Left renal cortex interstitium (tissue), 4 donors: ENCODE measurements around the gene CFTR. TPM values are rescaled to one million over a fixed set of nuclear protein-coding genes. Genes with fewer than 3 reads are reported as not detected.
"Not testable (repeated sequence)": the region's sequence is repeated elsewhere in the genome, so short reads cannot be mapped to it uniquely, and the experiment has no call there.

Experiments
- DNase-seq, 4 donors: peaks; one replicate each; pipeline ENCODE4 v3.0.0-alpha.2; 2013; ENCODE audit warnings: low read depth in 4 of 4, low spot score in 2 of 4, missing footprints in 1 of 4
- polyA plus RNA-seq, 4 donors: library from polyadenylated mRNA; unstranded; fragments of 120-200 nt; gene quantifications; one replicate each; pipeline ENCODE4 v1.2.1, GENCODE V29; 2013; ENCODE audit not compliant: insufficient read length in 4 of 4

Gene CFTR
- polyA plus RNA-seq: 10 to 100 TPM in 1 of 4 donors, 1 to 10 TPM in 3; 2.1 to 11.1 (median 4.5) TPM

DNA sequence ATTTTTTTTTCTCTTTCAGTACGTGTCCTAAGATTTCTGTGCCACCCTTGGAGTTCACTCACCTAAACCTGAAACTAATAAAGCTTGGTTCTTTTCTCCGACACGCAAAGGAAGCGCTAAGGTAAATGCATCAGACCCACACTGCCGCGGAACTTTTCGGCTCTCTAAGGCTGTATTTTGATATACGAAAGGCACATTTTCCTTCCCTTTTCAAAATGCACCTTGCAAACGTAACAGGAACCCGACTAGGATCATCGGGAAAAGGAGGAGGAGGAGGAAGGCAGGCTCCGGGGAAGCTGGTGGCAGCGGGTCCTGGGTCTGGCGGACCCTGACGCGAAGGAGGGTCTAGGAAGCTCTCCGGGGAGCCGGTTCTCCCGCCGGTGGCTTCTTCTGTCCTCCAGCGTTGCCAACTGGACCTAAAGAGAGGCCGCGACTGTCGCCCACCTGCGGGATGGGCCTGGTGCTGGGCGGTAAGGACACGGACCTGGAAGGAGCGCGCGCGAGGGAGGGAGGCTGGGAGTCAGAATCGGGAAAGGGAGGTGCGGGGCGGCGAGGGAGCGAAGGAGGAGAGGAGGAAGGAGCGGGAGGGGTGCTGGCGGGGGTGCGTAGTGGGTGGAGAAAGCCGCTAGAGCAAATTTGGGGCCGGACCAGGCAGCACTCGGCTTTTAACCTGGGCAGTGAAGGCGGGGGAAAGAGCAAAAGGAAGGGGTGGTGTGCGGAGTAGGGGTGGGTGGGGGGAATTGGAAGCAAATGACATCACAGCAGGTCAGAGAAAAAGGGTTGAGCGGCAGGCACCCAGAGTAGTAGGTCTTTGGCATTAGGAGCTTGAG is at the start of gene CFTR:
TSS of gene CFTR (plus strand) at position 801 of the 830 bp plus-strand sequence. CDS start 70 bp downstream, outside the sequence.
- no peak for DNase-seq

DNA sequence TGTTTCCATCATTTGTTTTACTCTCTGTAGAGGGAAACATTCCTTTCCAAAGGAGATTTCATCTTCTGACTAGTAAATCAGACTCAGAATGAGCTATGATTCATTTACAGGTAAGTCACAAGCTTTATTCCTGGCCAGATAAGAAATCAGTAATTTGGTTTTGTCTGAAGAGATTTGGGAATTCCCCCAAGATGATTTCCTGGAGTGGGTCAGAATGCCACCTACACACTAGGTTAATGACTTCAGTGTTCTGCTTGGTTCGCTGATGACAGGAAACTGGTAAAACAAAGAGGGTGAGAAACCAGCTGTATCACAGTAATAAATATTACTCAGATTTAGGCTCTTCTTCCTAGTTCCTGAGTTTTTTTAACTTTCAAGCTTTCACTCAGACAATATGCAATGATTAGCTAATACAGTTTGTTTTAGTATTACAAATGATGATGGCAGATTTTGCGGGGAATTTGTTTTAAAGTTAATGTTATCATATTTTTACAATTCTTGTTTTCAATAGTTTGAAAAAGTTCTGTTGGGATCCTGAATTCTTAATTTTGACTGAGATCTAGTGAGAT is 44.3 kb upstream of the CFTR start:
- DNase-seq: no peak

DNA sequence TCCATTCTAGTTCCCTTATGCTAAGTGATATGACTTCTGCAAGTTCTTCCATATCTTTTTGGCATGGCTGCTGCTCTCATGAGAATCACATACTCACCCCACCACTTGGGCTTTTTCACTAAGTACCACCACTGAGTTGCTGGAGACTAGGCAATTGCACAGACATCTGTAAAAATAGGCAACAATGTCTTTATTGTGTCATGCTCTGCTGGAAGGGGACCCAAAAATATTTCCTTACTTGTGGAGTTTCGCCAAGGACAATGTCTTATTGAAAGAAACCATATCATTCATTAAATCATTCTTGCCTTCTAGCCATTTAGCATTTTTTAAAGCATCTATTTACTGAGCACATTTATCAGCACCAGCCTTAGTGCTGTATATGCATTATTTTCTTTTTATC is 35.2 kb upstream of the CFTR start:
- DNase-seq: no peak

DNA sequence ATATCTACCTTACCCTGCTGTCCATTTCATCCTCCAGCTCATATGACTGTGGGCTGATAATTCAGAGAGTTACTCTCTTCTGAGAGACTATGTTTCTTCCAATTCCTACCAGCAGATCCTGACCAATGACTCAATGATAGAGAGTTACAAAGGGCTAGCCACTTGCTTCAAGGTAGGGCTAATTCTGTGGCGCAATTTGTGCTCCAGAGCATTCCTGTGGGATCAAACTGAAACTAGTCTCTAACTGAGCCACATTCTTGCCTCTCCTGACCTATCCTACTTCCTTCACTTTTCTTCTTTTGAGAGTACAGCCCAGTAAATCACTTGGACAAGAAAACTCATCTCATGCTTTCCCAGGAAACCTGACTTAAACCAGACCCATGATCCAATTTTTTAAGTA is 34.6 kb upstream of the CFTR start:
- no peak for DNase-seq

DNA sequence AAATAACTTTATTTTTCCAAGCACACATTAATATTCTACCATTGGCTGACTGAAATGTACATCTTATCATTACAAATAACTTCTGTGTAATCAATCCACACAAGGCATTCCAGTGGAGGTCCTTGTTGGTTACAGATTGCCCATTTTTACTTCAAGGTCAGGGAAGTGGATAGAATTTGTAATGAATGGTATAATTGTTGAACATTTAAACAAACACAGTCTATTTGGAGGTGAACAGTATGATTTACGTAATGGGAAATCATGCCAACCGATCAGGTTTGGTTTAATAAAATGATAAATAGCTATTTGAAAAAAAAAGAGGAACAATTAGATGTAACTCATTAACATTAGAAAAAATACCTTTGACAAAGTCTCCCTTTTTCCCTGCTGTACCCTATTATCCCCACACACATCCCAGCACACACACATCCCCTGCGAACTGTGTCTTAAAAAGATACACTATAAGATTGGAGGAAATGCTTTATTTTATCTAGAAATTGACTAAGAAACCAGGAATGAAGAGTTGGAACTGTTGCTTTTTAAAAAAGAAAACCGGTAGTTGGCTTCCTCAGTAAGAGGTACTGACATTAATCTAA is 33.5 kb upstream of the CFTR start:
- no peak for DNase-seq

DNA sequence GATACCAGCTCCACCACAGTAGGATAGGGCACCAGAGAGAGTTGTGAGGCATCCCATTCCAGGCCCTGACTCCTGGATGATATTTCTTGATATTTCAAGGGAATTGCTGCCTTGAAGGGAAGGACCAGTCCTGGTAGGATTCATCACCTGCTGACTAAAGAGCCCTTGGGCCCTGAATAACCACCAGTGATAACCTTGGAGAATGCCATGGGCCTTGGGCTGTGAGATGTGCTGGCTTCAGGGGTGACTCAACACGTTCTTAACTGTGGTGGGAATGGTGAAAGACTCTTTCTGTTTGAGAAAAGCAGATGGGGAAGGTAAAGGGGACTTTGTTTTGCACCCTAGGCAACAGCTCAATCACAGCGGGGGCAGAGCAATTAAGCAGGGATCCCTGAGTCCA is 31.2 kb upstream of the CFTR start:
- no peak for DNase-seq

DNA sequence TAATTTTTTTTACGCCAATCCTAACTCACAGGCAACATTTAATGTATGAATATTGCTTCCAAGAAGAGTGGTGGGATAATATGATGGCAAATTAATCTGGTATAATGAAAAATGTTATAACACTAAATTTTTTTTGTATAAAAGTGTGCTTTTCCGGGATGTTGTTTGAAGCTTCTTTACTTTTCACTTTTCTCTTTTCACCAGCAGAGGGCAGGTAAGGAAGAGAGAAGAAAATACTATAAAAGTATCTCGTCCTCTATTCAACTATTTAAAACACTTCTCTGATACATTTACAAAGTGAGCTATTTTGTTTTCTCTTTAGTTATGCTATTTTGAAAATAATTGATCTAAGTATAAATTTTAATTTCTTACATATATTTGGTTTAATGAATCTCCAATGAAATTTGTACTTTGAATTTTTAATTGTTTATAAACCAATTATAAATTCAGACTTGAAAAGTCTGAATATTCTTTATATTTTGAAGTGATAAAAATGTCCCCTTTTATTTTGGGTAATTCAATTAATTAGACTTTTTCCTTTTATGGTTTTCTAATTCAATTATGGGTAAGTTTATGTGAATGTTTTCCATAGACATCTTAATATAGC is 20.7 kb upstream of the CFTR start:
- DNase-seq: no peak

DNA sequence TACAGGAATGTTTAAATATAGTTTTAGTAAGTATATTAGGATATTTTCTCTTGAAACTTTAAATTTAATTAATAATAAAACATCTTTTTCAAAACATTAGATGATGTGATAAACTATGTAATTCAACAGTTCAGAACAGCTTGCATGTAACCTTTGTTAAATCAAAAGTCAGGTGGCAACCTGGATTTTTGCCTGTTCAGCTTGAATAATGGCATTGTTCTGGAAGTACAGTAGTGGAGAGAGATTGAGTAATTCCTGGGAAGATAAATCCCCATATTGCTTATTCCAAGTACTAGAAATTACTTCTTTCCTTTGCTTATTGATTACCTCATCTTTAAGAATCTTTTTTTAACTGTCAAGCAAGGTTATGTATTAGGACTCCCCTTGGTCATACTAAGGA is 20.1 kb upstream of the CFTR start:
- no peak for DNase-seq

DNA sequence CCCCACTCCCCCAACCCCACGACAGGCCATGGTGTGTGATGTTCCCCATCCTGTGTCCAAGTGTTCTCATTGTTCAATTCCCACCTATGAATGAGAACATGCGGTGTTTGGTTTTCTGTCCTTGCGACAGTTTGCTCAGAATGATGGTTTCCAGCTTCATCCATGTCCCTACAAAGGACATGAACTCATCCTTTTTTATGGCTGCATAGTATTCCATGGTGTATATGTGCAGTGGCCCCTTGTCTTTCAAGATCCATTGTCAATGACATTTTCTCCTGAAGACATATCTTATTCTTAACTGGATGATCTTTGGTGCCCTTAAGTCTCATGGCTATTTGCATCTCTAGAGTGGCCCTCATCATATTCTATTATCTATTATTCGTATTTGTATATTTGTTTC is 19.0 kb upstream of the CFTR start:
- DNase-seq: not testable (repeated sequence)

DNA sequence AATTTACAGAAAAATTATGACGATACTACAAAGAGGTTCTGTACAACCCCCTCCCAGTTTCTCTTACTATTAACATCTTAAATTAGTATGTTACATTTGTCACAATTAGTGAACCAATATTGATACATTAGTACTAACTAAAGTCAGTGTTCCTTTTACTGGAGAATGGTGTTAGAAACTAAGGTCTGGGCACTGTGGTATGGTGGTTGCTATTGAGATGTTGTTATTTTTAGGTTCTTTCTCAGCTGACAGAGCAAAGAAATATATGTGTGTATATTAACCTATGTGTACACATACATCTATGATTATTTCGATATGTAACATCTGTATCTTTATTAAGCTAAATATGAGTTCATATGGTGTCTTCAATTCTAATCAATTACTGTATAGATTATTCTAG is 11.7 kb upstream of the CFTR start:
- no peak for DNase-seq

DNA sequence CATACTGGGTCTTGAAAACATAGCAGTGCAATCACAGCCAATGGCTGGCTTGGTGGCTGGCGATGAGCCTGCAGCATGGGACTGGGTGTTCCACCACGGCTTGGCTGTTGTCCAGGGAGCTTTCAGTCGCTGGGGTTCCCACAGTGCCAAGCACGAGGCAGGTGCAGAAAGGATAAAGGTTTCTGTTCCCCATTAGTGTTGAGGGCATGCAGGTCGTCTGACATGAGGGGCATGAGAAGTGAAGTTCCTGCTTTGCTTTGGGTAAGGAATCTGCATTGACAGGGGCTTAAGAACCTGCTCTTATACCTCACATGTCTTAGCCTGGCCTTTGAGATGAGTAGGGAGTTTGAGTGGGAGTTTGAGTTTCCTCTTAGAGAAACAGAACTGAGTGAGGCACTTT is 9.0 kb upstream of the CFTR start:
- DNase-seq: no peak

DNA sequence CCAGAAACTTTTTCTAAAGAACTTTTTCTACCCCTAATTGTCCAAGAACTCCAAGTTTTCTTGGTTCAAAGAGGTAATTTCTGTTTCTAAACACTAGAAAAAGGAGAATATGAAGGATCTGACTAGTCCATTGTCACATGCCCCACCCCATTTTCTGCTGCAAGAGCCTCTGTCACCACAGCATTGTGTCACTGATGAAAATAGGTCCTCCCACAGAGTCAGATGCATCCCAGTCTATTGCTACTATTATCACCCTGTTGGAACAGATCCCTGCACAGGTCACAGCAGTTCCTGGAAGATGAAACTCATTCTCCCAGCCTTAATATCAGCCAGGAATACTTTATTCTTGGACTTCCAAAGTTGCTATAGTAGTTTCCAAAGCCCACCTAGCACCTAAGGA is 7.5 kb upstream of the CFTR start:
- DNase-seq: no peak

DNA sequence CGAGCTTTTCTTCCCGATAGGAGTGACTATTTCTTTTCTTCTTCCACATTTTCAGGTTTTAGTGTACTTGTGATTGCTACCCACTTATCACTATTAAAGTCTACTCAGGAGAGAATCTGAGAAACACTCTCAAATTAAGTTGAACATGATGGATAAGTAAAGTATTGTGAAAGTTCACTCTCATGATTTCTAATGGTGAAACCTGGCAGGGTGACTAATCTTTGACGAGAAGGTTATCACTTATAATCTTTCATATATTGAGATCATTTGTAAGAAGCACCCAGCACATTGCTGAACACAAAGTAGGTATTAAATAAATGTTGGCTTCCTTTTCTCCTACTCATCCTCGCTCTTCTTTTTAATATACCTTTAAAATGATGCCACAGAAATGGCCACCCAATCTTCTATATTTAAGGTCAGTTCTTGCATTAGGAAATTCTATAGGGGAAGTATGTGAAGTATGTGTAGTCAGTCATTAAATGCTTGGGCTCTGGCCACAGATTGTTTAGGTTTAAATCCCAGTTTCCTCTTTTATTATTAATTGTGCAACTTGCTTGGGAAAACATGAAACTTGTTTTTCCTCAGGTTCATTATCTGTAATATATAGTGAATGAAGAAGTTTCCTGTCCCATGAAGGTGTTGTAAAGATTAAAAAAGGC is 3.1 kb upstream of the CFTR start:
- DNase-seq: no peak

DNA sequence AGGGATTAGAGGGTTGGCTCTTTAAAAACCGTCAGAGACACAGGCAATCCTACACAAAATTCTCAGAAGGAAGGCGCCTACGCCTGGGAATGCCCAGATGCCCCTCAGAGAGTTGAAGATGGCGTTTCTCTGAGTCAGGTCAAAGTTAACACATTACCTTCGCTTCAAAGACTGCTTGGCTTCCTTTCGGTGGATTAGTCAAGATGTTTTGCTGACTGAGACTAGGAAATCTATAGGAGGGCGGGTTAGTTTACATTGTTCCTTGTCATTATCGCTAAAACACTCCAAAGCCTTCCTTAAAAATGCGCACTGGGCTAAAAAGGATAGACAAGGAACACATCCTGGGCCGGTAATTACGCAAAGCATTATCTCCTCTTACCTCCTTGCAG is 995 bp upstream of the CFTR start:
- no peak for DNase-seq

DNA sequence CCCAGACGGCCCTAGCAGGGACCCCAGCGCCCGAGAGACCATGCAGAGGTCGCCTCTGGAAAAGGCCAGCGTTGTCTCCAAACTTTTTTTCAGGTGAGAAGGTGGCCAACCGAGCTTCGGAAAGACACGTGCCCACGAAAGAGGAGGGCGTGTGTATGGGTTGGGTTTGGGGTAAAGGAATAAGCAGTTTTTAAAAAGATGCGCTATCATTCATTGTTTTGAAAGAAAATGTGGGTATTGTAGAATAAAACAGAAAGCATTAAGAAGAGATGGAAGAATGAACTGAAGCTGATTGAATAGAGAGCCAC is 184 bp downstream of the CFTR start:
- DNase-seq: no peak

DNA sequence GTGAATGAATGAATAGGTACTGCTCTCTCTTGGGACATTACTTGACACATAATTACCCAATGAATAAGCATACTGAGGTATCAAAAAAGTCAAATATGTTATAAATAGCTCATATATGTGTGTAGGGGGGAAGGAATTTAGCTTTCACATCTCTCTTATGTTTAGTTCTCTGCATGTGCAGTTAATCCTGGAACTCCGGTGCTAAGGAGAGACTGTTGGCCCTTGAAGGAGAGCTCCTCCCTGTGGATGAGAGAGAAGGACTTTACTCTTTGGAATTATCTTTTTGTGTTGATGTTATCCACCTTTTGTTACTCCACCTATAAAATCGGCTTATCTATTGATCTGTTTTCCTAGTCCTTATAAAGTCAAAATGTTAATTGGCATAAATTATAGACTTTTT is 1.2 kb downstream of the CFTR start:
- DNase-seq: no peak

DNA sequence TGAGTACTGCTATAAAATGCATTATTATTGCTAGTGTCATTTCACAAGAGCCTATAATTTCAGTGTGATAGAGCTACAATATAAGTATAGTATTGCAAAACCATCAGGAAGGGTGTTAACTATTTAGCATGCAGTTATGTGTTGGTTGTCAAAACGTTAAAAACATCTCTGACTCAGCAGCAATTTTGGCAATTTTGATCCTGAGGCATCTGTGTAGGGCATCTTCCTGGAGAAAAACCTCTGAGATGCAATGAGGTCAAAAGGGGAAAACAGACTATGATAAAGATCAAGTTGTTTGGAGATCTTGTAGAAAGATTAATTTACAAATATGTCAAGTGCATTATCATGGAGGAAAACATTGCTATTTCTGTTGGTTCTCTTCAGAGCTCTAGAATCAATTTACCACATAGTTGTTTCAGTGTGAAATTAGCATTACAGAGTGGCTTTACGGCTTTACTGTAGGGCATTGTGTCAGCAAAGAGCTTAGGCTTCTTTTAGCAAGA is 5.3 kb downstream of the CFTR start:
- DNase-seq: no peak

DNA sequence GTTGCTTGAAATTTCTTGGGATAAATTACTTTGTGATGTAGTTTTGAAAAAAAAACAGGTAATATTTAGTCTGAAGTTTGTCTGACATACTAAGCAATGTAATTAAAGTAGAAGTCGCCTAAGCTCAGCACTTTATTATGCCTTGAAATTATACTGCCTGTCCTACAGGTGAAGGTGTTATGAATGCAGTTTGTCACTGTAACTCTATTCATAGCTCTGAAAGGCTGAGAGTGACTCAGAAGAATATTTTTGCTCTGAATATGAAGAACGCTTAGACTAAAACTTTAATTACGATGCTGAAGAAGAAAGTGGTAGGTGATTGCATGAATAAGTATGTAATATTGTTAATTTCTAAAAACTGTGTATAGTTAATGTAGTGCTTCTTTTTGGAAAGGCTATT is 9.2 kb downstream of the CFTR start:
- DNase-seq: no peak

DNA sequence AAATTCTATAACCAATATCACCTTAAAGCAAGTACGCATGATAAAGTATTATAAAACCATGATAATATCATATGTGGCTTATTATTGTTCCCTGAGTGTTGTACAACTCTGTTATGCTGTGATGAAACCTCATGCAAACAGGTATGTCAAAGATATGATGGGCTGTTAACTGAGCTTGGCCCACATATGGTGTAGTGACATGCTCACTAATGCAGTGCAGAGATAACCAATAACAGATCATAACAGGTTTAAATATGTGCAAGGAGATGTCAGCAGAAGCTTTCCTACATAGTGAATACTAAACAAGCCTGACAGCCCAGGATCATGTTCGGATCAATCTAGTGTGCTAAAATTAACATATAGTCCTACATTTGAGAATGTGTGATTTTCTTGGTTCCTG is 9.6 kb downstream of the CFTR start:
- no peak for DNase-seq

DNA sequence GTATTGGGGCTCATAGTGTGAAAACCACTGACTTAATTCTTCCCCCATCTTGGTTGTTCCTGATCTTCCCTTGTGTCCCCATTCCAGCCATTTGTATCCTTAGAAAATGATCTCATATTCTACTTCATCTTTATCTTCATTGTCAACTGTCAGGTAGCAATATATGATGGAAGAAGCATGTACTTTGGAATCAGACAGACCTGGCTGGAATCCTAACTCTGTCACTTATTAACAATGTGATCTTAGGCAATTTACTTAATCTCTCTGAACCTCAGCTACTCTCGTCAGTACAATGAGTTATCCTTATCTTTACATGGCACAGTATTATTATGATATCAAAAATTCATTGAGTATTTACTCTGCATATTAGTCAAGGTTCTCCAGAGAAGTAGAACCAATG is 10.1 kb downstream of the CFTR start:
- no peak for DNase-seq

DNA sequence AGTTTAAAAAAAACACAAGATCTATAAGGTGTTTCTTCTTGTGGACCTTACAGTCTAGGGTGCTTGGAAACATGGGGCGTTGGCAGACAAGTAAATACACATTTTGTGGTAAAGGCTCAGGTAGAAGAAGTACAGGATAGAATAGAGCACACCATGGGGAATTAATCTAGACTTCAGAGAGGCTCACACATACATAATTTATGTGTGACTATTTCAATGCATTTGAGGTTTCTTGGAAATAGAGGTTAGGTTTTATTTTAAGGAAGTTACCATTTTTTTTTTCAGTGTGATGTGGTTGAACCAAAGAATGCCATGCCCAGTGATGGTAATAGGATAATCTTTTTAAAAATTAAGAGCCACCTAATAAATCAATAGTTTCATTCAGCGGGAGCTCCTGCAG is 12.8 kb downstream of the CFTR start:
- no peak for DNase-seq
